Activated naive CD4-positive, alpha-beta T cell treated with anti-CD3 and anti-CD28 coated beads for 36 hours (primary cell): ENCODE measurements around the gene GALNT5. TPM values are rescaled to one million over a fixed set of nuclear protein-coding genes. Genes with fewer than 3 reads are reported as not detected.

Experiments
- CTCF ChIA-PET: fragments of 350-600 bp; sonication (Branson Sonifier 250); formaldehyde crosslinking; loops from one replicate; lab custom pipeline; 2021; ENCODE audit warnings: antibody characterized with exemption; lab: Charles Lee
- DNase-seq: peaks from one replicate; pipeline ENCODE4 v3.0.0-alpha.2; 2020
- H3K27ac Mint-ChIP-seq: one replicate; pipeline ENCODE4 v1.8.0; 2021; ENCODE audit warnings: mild to moderate bottlenecking, mixed read lengths
- H3K27me3 Mint-ChIP-seq: one replicate; pipeline ENCODE4 v1.8.0; 2021; ENCODE audit warnings: low read depth, mixed read lengths
- H3K36me3 Mint-ChIP-seq: one replicate; pipeline ENCODE4 v1.8.0; 2021; ENCODE audit warnings: low read depth, mixed read lengths
- H3K4me1 Mint-ChIP-seq: one replicate; pipeline ENCODE4 v1.8.0; 2021; ENCODE audit warnings: low read depth, mixed read lengths
- H3K4me3 Mint-ChIP-seq: one replicate; pipeline ENCODE4 v1.8.0; 2021; ENCODE audit warnings: mild to moderate bottlenecking, moderate library complexity, mixed read lengths
- H3K9me3 Mint-ChIP-seq: one replicate; pipeline ENCODE4 v1.8.0; 2021; ENCODE audit warnings: mixed read lengths
- intact Hi-C: fragments of 100-400 bp; cut with micrococcal nuclease; formaldehyde crosslinking; loops from one replicate; pipeline ENCODE4 v1.15.1; 2023
- total RNA-seq, 2 experiments: library from RNA; stranded (reverse); gene quantifications; one replicate each; pipeline ENCODE4 v1.2.3, GENCODE V29; 2021

The GALNT5 gene
- total RNA-seq, 2 experiments from 2014 or later, result not detected

- no peaks in the 10 kb centered on the region for H3K9me3 Mint-ChIP-seq
- CTCF ChIA-PET, result no interaction called here
- peaks cover 29% of the 10 kb centered on the region for H3K27me3 Mint-ChIP-seq
- DNase-seq, result no peak
- H3K27ac Mint-ChIP-seq, result no peak overlapping the region
- H3K4me3 Mint-ChIP-seq, result no peak overlapping the region
- no peaks in the 10 kb centered on the region for H3K36me3 Mint-ChIP-seq
- no peaks in the 10 kb centered on the region for H3K4me1 Mint-ChIP-seq
- intact Hi-C loops, result no loop called here
Observed at GRCh38 chr2:157231476-157231875, 26.0 kb upstream of the GALNT5 start.

GRCh38 chr2:157233506-157233905 is 24.0 kb upstream of the GALNT5 start:
- Mint-ChIP-seq H3K36me3 (no peaks in the 10 kb centered on the region), H3K4me3 (no peak overlapping the region), H3K27ac (no peak overlapping the region), H3K9me3 (no peaks in the 10 kb centered on the region), H3K4me1 (no peaks in the 10 kb centered on the region), H3K27me3 (peaks cover 21% of the 10 kb centered on the region)
- intact Hi-C loops, result no loop called here
- no peak for DNase-seq
- CTCF ChIA-PET, result no interaction called here

- no peaks in the 10 kb centered on the region for H3K4me1 Mint-ChIP-seq
- peaks cover 10% of the 10 kb centered on the region for H3K27me3 Mint-ChIP-seq
- no peaks in the 10 kb centered on the region for H3K36me3 Mint-ChIP-seq
- H3K9me3 Mint-ChIP-seq, result no peaks in the 10 kb centered on the region
- DNase-seq, result no peak
- H3K4me3 Mint-ChIP-seq, result no peak overlapping the region
- CTCF ChIA-PET, result no interaction called here
- intact Hi-C loops, result no loop called here
- no peak overlapping the region for H3K27ac Mint-ChIP-seq
Observed at GRCh38 chr2:157236404-157236803, 21.1 kb upstream of the GALNT5 start.

DNA sequence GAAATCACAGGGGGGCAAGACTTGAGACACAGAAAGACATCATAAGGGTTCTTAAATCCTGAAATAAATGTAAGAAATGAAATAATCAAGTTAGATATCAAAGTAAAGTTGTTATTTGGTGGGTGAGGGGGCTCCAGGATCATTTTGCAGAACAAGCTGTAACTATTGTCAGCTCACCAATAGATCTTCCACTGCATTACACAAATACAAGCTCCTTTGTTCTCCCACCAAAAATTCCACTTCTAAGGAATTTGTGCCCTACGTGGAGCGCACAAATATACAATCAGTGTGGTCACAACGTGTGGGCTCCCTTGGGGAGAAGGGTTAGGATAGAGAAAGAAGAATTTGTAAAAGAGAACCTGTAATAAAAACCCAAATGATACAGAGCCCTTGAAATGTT is 19.2 kb upstream of the GALNT5 start:
- H3K4me1 Mint-ChIP-seq, result no peaks in the 10 kb centered on the region
- no peak for DNase-seq
- CTCF ChIA-PET, result interaction anchor here (0.6 kb wide), 1 partner anchor 842 kb away, joined by 5 read pairs; no protein-coding TSS in a partner anchor
- no peak overlapping the region for H3K27ac Mint-ChIP-seq
- no peaks in the 10 kb centered on the region for H3K36me3 Mint-ChIP-seq
- H3K27me3 Mint-ChIP-seq, result peaks cover 9% of the 10 kb centered on the region
- H3K4me3 Mint-ChIP-seq, result no peak overlapping the region
- H3K9me3 Mint-ChIP-seq, result no peaks in the 10 kb centered on the region
- intact Hi-C loops, result no loop called here

DNA sequence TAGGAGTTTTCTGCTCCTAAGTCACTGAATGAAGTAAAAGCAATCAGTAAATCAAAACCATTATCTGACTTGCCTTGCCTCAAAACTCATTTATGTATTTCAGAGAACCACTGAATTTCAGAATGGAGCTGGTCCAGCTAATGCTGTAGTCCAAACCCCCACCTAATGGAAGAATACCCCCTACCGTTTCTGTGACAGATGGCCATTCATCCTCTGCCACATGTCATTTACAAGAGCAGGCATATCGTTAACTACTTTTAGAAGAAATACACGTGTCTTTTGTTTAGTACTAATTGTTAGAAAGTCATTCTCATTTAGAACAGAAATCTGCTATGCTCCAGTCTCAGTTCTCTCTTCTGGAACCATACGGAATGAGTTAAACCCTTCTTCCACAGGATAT is 12.8 kb upstream of the GALNT5 start:
- H3K4me1 Mint-ChIP-seq, result peaks cover 18% of the 10 kb centered on the region
- peaks cover 4% of the 10 kb centered on the region for H3K27me3 Mint-ChIP-seq
- no peaks in the 10 kb centered on the region for H3K36me3 Mint-ChIP-seq
- DNase-seq, result no peak
- CTCF ChIA-PET, result no interaction called here
- no peak overlapping the region for H3K27ac Mint-ChIP-seq
- H3K9me3 Mint-ChIP-seq, result no peaks in the 10 kb centered on the region
- intact Hi-C loops, result no loop called here
- H3K4me3 Mint-ChIP-seq, result no peak overlapping the region

GRCh38 chr2:157245144-157245840 is 12.2 kb upstream of the GALNT5 start:
- peaks cover 4% of the 10 kb centered on the region for H3K27me3 Mint-ChIP-seq
- no peaks in the 10 kb centered on the region for H3K9me3 Mint-ChIP-seq
- CTCF ChIA-PET, result no interaction called here
- peaks cover 18% of the 10 kb centered on the region for H3K4me1 Mint-ChIP-seq
- no peaks in the 10 kb centered on the region for H3K36me3 Mint-ChIP-seq
- no peak overlapping the region for H3K27ac Mint-ChIP-seq
- intact Hi-C loops, result no loop called here
- H3K4me3 Mint-ChIP-seq, result no peak overlapping the region
- no peak for DNase-seq

- H3K27ac Mint-ChIP-seq, result no peak overlapping the region
- intact Hi-C loops, result loop anchor here (1.0 to 2.0 kb wide), 3 partner anchors 10 to 61 kb away; no protein-coding TSS in a partner anchor
- H3K36me3 Mint-ChIP-seq, result no peaks in the 10 kb centered on the region
- H3K4me1 Mint-ChIP-seq, result peaks cover 18% of the 10 kb centered on the region
- no peak overlapping the region for H3K4me3 Mint-ChIP-seq
- H3K9me3 Mint-ChIP-seq, result no peaks in the 10 kb centered on the region
- CTCF ChIA-PET, result no interaction called here
- peaks cover 7% of the 10 kb centered on the region for H3K27me3 Mint-ChIP-seq
- DNase-seq, result peak; percentile 49
Observed at GRCh38 chr2:157245846-157246764, 11.4 kb upstream of the GALNT5 start.

- no peak overlapping the region for H3K4me3 Mint-ChIP-seq
- no peaks in the 10 kb centered on the region for H3K36me3 Mint-ChIP-seq
- H3K27me3 Mint-ChIP-seq, result peaks cover 10% of the 10 kb centered on the region
- CTCF ChIA-PET, result no interaction called here
- no peak overlapping the region for H3K27ac Mint-ChIP-seq
- intact Hi-C loops, result loop anchor here (1.0 to 2.0 kb wide), 3 partner anchors 9 to 60 kb away; no protein-coding TSS in a partner anchor
- peaks cover 18% of the 10 kb centered on the region for H3K4me1 Mint-ChIP-seq
- no peak for DNase-seq
- H3K9me3 Mint-ChIP-seq, result no peaks in the 10 kb centered on the region
Observed at GRCh38 chr2:157246765-157247407, 10.6 kb upstream of the GALNT5 start.

GRCh38 chr2:157250836-157251235 is 6.7 kb upstream of the GALNT5 start:
- no peaks in the 10 kb centered on the region for H3K36me3 Mint-ChIP-seq
- peaks cover 10% of the 10 kb centered on the region for H3K27me3 Mint-ChIP-seq
- H3K4me1 Mint-ChIP-seq, result peaks cover 15% of the 10 kb centered on the region
- H3K4me3 Mint-ChIP-seq, result no peak overlapping the region
- no peak for DNase-seq
- CTCF ChIA-PET, result interaction anchor here (0.6 kb wide), 1 partner anchor 584 kb away, joined by 4 read pairs; no protein-coding TSS in a partner anchor
- intact Hi-C loops, result loop anchor here (10.0 kb wide), 1 partner anchor 944 kb away; no protein-coding TSS in a partner anchor
- H3K9me3 Mint-ChIP-seq, result no peaks in the 10 kb centered on the region
- no peak overlapping the region for H3K27ac Mint-ChIP-seq

GRCh38 chr2:157251932-157252331 is 5.6 kb upstream of the GALNT5 start:
- no peak for DNase-seq
- H3K4me1 Mint-ChIP-seq, result peaks cover 10% of the 10 kb centered on the region
- H3K4me3 Mint-ChIP-seq, result no peak overlapping the region
- H3K27ac Mint-ChIP-seq, result no peak overlapping the region
- H3K9me3 Mint-ChIP-seq, result no peaks in the 10 kb centered on the region
- CTCF ChIA-PET, result interaction anchor here (0.6 to 1.1 kb wide), 2 partner anchors 28 to 745 kb away, joined by 3 to 5 read pairs; no protein-coding TSS in a partner anchor
- peaks cover 10% of the 10 kb centered on the region for H3K27me3 Mint-ChIP-seq
- no peaks in the 10 kb centered on the region for H3K36me3 Mint-ChIP-seq
- intact Hi-C loops, result loop anchor here (10.0 kb wide), 1 partner anchor 943 kb away; no protein-coding TSS in a partner anchor

GRCh38 chr2:157252529-157252928 is 5.0 kb upstream of the GALNT5 start:
- Mint-ChIP-seq H3K27ac (no peak overlapping the region), H3K27me3 (peaks cover 10% of the 10 kb centered on the region), H3K36me3 (no peaks in the 10 kb centered on the region), H3K4me1 (peaks cover 10% of the 10 kb centered on the region), H3K4me3 (no peak overlapping the region), H3K9me3 (no peaks in the 10 kb centered on the region)
- no peak for DNase-seq
- CTCF ChIA-PET, result interaction anchor here (1.1 kb wide), 2 partner anchors 27 to 50 kb away, joined by 3 read pairs; no protein-coding TSS in a partner anchor
- intact Hi-C loops, result loop anchor here (10.0 kb wide), 1 partner anchor 942 kb away; no protein-coding TSS in a partner anchor

DNA sequence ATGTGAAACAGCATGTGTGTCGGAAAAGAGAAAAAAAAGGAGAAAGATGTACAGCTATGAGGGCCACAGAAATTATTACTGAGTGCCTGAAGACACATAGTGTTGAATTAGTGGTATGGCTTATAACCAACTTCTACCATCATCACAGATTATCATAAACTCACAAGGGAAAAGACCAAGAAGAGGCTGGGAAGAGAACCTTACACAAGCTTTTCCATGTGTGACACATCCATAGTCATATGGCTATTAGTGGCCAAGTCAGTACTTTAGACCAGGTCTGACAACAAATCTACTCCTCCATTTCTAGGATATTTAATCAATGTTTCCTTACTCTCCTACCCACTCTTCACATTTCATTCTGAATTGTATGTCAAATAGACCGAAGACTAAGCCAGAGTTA is 3.5 kb upstream of the GALNT5 start:
- H3K9me3 Mint-ChIP-seq, result no peaks in the 10 kb centered on the region
- H3K4me3 Mint-ChIP-seq, result no peak overlapping the region
- intact Hi-C loops, result loop anchor here (10.0 kb wide), 1 partner anchor 941 kb away; no protein-coding TSS in a partner anchor
- peaks cover 14% of the 10 kb centered on the region for H3K4me1 Mint-ChIP-seq
- no peaks in the 10 kb centered on the region for H3K36me3 Mint-ChIP-seq
- no peak for DNase-seq
- peaks cover 18% of the 10 kb centered on the region for H3K27me3 Mint-ChIP-seq
- CTCF ChIA-PET, result interaction anchor here (0.6 kb wide), 1 partner anchor 31 kb away, joined by 3 read pairs; no protein-coding TSS in a partner anchor
- no peak overlapping the region for H3K27ac Mint-ChIP-seq
